Thyroid gland (tissue), 4 donors: ENCODE data around the gene RNASE9.
"Not testable (repeated sequence)": the region's sequence is repeated elsewhere in the genome, so short reads cannot be mapped to it uniquely, and the experiment has no call there.

ENCODE experiments used
- CTCF ChIP-seq, 6 experiments: fragments of 200-600 bp in 3 of 6; fragments of 450-650 bp in 3 of 6; sonication (generic) in 3 of 6; IDR thresholded peaks; one replicate each; pipeline ENCODE4 v1.5.1; 2016 to 2019; ENCODE audit warnings: antibody characterized with exemption in 6 of 6, mild to moderate bottlenecking in 2 of 6, inconsistent platforms in 1 of 6, moderate library complexity in 1 of 6
- POLR2A ChIP-seq, 2 donors: fragments of 450-650 bp; IDR thresholded peaks; one replicate each; pipeline ENCODE4 v1.6.1; 2017; ENCODE audit warnings: antibody characterized with exemption in 2 of 2, mild to moderate bottlenecking in 2 of 2, moderate library complexity in 1 of 2

GRCh38 chr14:20507537-20507936, 53.3 kb downstream of the RNASE9 start:
- TF ChIP-seq CTCF, POLR2A (IDR thresholded peaks at IDR 0.05): not testable (repeated sequence)
